A673 (cell line): ENCODE data around the gene HEXD.

Source experiments
- CTCF ChIP-seq: fragments of 300-800, 200-600 bp; sonication (generic); conservative IDR thresholded peaks from 2 replicates; pipeline ENCODE4 v1.5.1; 2017; ENCODE audit warnings: low read depth, mild to moderate bottlenecking, antibody characterized with exemption, low read length, moderate library complexity, mixed read lengths
- EZH2 ChIP-seq: fragments of 200-600 bp; sonication (generic); IDR thresholded peaks from 2 replicates; pipeline ENCODE4 v1.6.1; 2017; ENCODE audit warnings: borderline replicate concordance, low read depth, mild to moderate bottlenecking, mixed read lengths, antibody characterized with exemption, low read length; ENCODE audit not compliant: poor library complexity, severe bottlenecking

DNA sequence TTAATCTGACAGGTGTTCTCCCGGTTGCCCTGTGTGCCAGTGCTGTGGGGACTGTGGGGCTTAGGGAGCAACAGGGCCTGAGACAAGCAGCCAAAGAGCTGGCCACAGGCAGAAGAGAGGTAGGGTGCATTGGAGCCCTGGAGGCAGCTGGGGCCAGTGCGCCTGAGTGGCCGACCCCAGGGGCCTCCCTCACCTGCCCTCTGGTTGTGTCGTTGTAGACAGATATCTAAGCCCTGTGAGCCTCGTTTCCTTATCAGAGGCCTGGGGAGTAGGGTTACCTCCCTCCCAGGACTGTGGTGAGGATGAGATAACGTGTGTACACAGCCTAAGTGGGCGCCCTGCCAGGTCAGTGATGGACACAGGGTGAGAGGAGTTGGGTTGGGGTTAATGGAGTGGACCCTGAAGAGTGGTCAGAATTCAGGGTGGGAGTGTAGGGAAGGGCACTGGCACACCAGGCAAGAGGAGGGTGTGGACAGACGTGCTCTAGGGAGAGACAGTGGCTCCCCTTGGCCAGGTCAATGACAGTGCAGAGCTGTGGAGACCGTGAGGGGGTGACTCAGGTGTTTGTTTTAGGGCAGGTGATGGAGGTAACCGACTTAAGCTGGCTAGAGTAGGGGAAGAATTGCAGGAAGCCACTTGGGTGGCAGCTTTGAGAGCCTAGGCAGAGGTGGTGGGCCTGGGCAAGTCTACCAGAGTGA lies 43.8 kb downstream of the HEXD start:
- TF ChIP-seq CTCF: no peak
- no peak for TF ChIP-seq EZH2
